Panc1 (cell line): Measurements from ENCODE around the gene SCAP.
"Not testable (repeated sequence)": the region's sequence is repeated elsewhere in the genome, so short reads cannot be mapped to it uniquely, and the experiment has no call there.

Experiments
- CTCF ChIP-seq: fragments of 450-650 bp; IDR thresholded peaks from 2 replicates; pipeline ENCODE4 v1.5.1; 2017; ENCODE audit warnings: mild to moderate bottlenecking
- POLR2AphosphoS5 ChIP-seq: IDR thresholded peaks from 2 replicates; pipeline ENCODE4 v1.6.1; 2012; ENCODE audit warnings: mild to moderate bottlenecking, low read depth, low read length, moderate library complexity

DNA sequence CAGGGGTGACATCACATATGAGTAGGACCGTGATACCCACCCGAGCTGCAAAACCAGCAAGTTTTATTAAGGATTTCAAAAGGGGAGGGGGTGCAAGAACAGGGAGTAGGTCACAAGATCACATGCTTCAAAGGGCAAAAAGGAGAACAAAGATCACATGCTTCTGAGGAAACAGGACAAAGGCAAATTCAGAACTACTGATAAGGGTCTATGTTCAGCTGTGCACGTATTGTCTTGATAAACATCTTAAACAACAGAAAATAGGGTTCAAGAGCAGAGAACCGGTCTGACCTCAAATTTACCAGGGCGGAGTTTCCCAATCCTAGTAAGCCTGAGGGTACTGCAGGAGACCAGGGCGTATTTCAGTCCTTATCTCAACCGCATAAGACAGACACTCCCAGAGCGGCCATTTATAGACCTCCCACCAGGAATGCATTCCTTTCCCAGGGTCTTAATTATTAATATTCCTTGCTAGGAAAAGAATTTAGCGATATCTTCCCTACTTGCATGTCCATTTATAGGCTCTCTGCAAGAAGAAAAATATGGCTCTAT lies 16.1 kb downstream of the SCAP start:
- not testable (repeated sequence) for TF ChIP-seq CTCF, POLR2AphosphoS5
